Mesenteric fat pad (tissue), 1 donor: Measurements from ENCODE around the gene TNFRSF4. TPM values are rescaled to one million over a fixed set of nuclear protein-coding genes. Genes with fewer than 3 reads are reported as not detected.

Experiments used
- DNase-seq: peaks from one replicate; pipeline ENCODE4 v3.0.0-alpha.2; 2020; ENCODE audit warnings: low spot score
- total RNA-seq: library from RNA; stranded (reverse); fragmentation: NEBNext Ultra II Directional; extraction: Animal tissue kit (Norgen Biotek cat#: 25700); gene quantifications from one replicate; pipeline ENCODE4 v1.2.1, GENCODE V29; 2021
- donor health status: DM: yes; HTN: yes; CAD: no.

TNFRSF4 gene
- total RNA-seq, 1 donor from 2014 or later: 10.7 TPM

DNA sequence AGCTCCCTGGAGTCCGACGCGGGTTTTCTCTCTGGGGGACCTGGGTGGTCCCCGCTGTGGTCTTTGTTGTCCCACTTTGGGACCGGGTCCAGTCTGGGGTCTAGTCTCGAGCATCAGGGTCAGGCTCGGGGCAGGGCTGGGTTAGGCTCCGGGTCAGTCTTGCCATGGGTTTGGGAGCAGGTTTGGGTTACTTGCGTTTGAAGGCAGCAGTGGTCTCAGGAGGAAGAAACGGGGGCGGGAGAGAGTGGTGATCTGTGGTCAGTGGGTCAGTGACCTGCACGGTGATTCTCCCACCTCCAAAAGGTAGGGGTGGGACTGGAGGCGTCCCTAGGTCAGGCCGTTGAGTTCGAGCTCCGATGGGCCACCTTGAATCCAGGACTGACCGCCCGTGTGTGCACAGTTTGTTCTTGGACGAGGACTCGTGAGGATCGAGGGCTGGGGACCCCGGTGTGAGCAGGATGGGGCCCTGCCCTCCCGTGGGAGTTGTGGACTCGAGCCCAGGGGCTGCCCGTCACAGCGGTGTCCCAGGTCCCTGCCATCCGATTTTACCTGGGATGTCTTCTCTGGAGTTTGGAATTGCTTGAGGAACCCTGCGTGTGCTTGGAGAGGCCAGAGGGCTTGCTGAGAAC lies 20.3 kb upstream of the TNFRSF4 start:
- no peak for DNase-seq

DNA sequence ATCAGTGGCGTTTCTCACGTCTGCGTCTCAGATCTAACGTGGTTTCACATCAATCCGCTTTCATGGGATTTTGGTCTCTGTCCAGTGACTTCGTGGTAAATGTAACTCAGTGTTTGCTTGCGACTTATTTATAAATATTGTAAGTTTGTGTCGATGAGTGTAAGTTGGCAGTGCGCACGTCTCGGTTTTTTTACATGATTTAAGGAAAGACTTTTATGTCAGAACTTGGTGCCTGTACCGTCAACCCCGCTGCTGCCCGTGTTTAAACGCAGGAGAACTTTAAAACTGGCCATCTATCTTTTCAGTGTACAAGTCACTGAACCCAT lies 19.6 kb upstream of the TNFRSF4 start:
- no peak for DNase-seq

- DNase-seq: no peak
These were observed 19.0 kb upstream of the TNFRSF4 start for GRCh38 chr1:1232796-1233566.

DNA sequence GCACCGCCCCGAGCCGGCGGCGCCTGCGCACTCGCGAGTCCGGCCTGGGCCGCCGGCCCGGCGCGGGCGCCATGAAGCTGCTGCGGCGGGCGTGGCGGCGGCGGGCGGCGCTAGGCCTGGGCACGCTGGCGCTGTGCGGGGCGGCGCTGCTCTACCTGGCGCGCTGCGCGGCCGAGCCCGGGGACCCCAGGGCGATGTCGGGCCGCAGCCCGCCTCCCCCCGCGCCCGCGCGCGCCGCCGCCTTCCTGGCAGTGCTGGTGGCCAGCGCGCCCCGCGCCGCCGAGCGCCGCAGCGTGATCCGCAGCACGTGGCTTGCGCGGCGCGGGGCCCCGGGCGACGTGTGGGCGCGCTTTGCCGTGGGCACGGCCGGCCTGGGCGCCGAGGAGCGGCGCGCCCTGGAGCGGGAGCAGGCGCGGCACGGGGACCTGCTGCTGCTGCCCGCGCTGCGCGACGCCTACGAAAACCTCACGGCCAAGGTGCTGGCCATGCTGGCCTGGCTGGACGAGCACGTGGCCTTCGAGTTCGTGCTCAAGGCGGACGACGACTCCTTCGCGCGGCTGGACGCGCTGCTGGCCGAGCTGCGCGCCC lies 18.3 kb upstream of the TNFRSF4 start, which contains the start of gene B3GALT6:
TSS of gene B3GALT6 (plus strand) at position 30 of the 588 bp plus-strand sequence. CDS start at position 72, 42 bp downstream.
- DNase-seq: no peak

DNA sequence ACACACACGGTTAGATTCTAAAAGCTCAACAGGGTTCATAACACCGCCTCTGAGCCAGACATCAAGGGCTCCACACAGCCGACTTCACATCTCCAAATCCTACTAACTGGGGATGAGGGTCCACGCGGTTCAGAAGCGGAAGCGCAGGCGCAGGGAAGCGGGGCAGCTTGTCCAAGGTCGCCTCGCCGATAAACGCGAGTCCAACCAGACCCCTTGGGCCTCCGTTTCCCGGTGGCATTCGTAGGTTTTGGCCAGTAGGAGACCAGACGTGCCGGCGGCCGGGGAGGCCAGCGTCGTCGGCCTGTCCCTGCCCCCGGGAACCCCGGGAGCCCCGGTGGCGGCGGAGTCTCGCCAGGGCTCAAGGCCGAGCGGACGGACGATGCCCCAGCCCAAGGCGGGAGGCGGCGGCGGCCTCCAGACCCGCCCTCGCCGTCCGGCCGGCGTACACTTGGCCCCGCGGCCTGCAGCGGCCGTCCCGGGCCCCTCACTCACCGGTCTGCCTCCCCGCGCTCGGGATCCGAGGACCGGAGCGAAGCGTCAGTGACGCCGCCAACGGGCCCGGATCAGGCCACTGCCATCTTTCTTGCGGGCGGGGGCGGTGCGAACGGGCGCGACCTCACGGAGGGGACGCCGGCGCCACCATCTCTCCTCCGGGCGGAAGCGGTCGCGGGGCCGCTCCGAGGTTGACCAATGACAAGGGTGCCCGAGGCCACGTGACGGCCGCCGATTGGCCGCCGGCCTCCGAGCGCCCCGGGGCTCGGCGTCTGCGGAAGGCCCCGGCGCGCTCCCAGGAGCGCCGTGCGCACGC lies 17.7 kb upstream of the TNFRSF4 start, which contains the start of gene SDF4:
TSS of gene SDF4 (minus strand) at position 602 of the 808 bp plus-strand sequence. CDS start 3,229 bp downstream, outside the sequence.
- peak; percentile 99 for DNase-seq

GRCh38 chr1:1230656-1231399 lies 16.9 kb upstream of the TNFRSF4 start:
- DNase-seq: no peak

DNA sequence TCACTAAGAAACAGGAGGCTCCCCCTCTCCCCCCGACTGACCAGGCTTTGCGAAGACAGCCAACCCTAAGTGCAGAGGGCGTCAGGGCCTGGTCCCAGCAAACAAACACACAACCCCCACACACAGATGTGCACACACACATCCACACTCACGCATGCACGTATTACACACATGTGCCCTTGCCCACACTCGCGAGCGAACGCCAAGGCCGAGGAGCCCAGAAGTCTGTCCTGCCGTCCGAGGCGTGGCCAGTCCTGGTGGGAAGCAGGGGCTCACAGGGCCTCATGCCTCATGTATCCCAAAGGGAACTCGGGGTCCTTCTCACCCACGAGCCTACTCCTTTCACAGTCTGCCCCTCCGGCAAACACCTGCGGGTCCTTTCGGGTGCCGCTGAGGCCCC lies 15.8 kb upstream of the TNFRSF4 start:
- DNase-seq: no peak

- DNase-seq: no peak
These were observed 14.8 kb upstream of the TNFRSF4 start for GRCh38 chr1:1228596-1229321.

DNA sequence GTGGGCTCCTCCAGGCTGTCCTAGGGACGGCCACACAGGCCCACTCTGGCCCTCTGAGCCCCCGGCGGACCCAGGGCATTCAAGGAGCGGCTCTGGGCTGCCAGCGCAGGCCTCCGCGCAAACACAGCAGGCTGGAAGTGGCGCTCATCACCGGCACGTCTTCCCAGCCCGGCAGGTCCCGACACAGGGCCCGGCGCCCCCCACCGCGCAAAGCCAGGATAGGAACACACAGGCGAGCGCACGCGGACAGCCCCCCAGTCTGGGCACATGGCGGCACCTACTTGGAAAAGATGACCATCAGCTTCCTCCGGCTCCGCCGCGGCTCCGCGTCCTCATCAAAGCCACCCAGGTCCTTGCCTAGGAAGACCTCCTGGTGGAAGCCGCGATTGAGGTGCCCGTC lies 14.2 kb upstream of the TNFRSF4 start:
- DNase-seq: no peak

DNA sequence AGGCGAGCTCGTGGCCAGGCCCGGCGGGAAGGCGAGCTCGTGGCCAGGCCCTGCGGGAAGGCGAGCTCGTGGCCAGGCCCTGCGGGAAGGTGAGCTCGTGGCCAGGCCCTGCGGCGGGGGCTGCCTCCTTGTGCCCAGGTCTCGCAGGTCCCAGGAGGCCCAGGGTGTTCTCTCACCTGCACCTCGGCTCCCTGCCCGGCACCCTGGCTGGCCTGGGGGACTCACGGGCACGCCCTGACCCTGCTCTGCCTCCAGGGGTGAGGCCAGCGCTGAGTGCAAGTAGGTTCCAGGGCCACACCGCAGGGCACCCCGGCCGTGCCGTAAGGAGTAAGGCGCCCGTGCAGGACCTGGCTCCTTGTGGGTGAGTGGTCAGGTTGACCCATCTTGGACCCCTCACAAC lies 13.4 kb upstream of the TNFRSF4 start:
- no peak for DNase-seq

DNA sequence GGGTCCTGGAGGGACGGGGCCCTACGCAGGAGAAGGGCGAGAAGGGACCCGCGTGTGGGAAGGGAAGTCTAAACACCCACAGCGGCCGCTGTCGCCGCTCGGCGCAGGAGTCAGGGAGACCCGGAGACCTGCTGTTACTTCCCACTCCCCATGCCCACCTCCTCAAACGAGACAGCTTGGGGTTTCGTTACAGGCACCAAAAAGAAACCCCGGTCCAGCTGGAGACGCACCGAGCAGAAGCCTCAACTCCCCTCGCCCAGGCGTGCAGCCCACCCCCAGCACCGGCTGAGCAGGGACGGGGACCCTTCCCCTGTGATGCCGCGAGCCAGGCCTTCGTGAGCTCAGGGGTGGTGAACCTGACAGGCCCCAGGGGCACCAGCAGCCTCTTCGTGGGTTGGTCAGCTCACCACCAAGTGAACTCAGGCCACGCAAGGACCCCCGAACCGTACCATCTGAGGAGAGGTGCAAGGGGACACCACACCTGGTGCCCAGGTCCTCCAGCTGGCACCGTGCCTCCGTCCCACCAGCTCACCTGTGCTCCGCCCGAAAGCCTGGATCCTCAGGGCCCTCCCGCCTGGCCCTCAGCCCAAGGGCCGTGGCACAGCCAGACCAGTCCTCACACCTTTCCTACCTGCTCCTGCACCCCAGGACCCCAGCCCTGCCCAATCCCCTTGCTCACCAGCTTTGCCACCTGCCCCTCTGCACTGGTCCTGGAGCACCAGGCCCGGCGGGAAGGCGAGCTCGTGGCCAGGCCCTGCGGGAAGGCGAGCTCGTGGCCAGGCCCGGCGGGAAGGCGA lies 12.8 kb upstream of the TNFRSF4 start:
- DNase-seq: no peak

- DNase-seq: no peak
These were observed 12.0 kb upstream of the TNFRSF4 start for GRCh38 chr1:1225913-1226312.

- no peak for DNase-seq
These were observed 11.4 kb upstream of the TNFRSF4 start for GRCh38 chr1:1225238-1225845.

GRCh38 chr1:1223891-1224290 lies 9.9 kb upstream of the TNFRSF4 start:
- no peak for DNase-seq

GRCh38 chr1:1223321-1223720 lies 9.4 kb upstream of the TNFRSF4 start:
- DNase-seq: no peak

DNA sequence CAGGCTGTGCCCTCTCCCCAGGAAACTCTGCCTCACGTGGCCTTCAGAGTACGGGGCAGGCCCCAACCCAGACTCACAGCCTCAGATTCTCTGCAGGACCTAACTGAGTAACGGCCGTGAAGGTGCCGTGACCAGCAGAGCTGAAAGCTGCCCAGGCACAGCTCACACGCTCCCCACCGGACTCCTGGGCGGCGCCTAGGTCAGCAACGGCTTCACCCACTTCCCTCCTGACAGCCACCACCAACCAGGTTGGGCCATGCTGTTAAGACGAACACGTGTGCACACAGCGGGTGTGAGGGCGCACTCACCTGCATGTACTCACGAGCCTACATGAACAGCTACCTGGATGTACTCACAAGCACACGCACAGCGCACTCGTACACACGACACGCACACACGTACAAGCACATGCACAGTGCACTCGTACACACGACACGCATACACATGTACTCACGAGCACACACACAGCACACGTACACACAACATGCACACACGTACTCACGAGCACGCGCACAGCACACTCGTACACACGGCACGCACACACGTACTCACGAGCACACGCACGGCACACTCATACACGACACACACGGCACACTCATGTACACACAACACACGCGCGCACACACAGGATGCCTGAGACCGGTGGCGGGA lies 8.7 kb upstream of the TNFRSF4 start:
- no peak for DNase-seq

- DNase-seq: no peak
These were observed 8.1 kb upstream of the TNFRSF4 start for GRCh38 chr1:1221887-1222574.

- DNase-seq: no peak
These were observed 6.2 kb upstream of the TNFRSF4 start for GRCh38 chr1:1220197-1220596.
